Measurements from ENCODE around the gene MFSD8.
A peak's percentile ranks its signal among the peaks of the same experiment; 100 is the strongest.
"Not testable (repeated sequence)": the region's sequence is repeated elsewhere in the genome, so short reads cannot be mapped to it uniquely, and the experiment has no call there.

MFSD8 gene

GRCh38 chr4:127965062-127965802 lies at the start of gene MFSD8, which contains the start of gene ABHD18:
TSS of gene MFSD8 (minus strand) at chr4:127965173. CDS start at chr4:127965133, 40 bp downstream.
TSS of gene ABHD18 (plus strand) at chr4:127965406. CDS start at chr4:127982956, 17,550 bp downstream.
- 0 out of 2 replicates have a peak, but pooled peaks have one; percentile 24 for TF ChIP-seq CTCF (IDR thresholded peaks at IDR 0.05; ENCODE audit: borderline replicate concordance, insufficient read depth, low read depth, low read length)
- H3K4me3 ChIP-seq (ENCODE audit: low read depth, low read length), result peak within 1 kb of the TSS; percentile 99

- no peak for TF ChIP-seq CTCF (IDR thresholded peaks at IDR 0.05; ENCODE audit: borderline replicate concordance, insufficient read depth, low read depth, low read length)
- H3K4me3 ChIP-seq (ENCODE audit: low read depth, low read length), result no peak overlapping the region
Measured at GRCh38 chr4:128009428-128009827, 44.5 kb upstream of the MFSD8 start.

- no peak for TF ChIP-seq CTCF (IDR thresholded peaks at IDR 0.05; ENCODE audit: borderline replicate concordance, insufficient read depth, low read depth, low read length)
- no peak overlapping the region for H3K4me3 ChIP-seq (ENCODE audit: low read depth, low read length)
Measured at GRCh38 chr4:128006592-128006991, 41.6 kb upstream of the MFSD8 start.

- TF ChIP-seq CTCF (IDR thresholded peaks at IDR 0.05; ENCODE audit: borderline replicate concordance, insufficient read depth, low read depth, low read length), result peak; percentile 39; the same call in 1 of the 2 replicates
- H3K4me3 ChIP-seq (ENCODE audit: low read depth, low read length), result no peak overlapping the region
Measured at GRCh38 chr4:127997534-127998388, 32.8 kb upstream of the MFSD8 start.

- H3K4me3 ChIP-seq (ENCODE audit: low read depth, low read length), result not testable (repeated sequence)
Measured at GRCh38 chr4:127996521-127996920, 31.5 kb upstream of the MFSD8 start.

- no peak for TF ChIP-seq CTCF (IDR thresholded peaks at IDR 0.05; ENCODE audit: borderline replicate concordance, insufficient read depth, low read depth, low read length)
- no peak overlapping the region for H3K4me3 ChIP-seq (ENCODE audit: low read depth, low read length)
Measured at GRCh38 chr4:127995776-127996175, 30.8 kb upstream of the MFSD8 start.

- TF ChIP-seq CTCF (IDR thresholded peaks at IDR 0.05; ENCODE audit: borderline replicate concordance, insufficient read depth, low read depth, low read length), result no peak
- no peak overlapping the region for H3K4me3 ChIP-seq (ENCODE audit: low read depth, low read length)
Measured at GRCh38 chr4:127993151-127993550, 28.2 kb upstream of the MFSD8 start.

Measured in GM12875 (cell line).